MCF 10A (cell line): ENCODE measurements around the gene HOTAIR. TPM values are rescaled to one million over a fixed set of nuclear protein-coding genes. Genes with fewer than 3 reads are reported as not detected.

ENCODE experiments used
- BruUV-seq: library from RNA; stranded (reverse); fragments of 400-500 nt; replicated peaks from 2 replicates; lab custom pipeline; 2021; lab: Mats Ljungman, UMichigan
- CTCF ChIA-PET: fragments of 300-600 bp; sonication (Branson Sonifier 250); formaldehyde crosslinking; extraction: SDS; loops from one replicate; lab custom pipeline; 2021; ENCODE audit warnings: antibody characterized with exemption, inconsistent platforms; lab: Yijun Ruan, JAX
- POLR2A ChIA-PET: fragments of 300-600, 350-650 bp; sonication (Branson Sonifier 250); formaldehyde crosslinking; extraction: SDS; loops from one replicate; lab custom pipeline; 2020; ENCODE audit warnings: antibody characterized with exemption, inconsistent platforms; lab: Yijun Ruan, JAX
- DNase-seq: peaks from one replicate; pipeline ENCODE4 v3.0.0-alpha.2; 2018; ENCODE audit not compliant: unreplicated experiment
- H3K27ac Mint-ChIP-seq: one replicate; pipeline ENCODE4 v1.8.0; 2022; ENCODE audit warnings: mild to moderate bottlenecking, low read depth, mixed read lengths; ENCODE audit not compliant: unreplicated experiment
- H3K27me3 Mint-ChIP-seq: one replicate; pipeline ENCODE4 v1.8.0; 2022; ENCODE audit warnings: mixed read lengths; ENCODE audit not compliant: insufficient read depth, unreplicated experiment
- H3K36me3 Mint-ChIP-seq: one replicate; pipeline ENCODE4 v1.8.0; 2022; ENCODE audit warnings: mild to moderate bottlenecking, moderate library complexity, mixed read lengths; ENCODE audit not compliant: insufficient read depth, unreplicated experiment
- H3K4me1 Mint-ChIP-seq: one replicate; pipeline ENCODE4 v1.8.0; 2022; ENCODE audit warnings: mixed read lengths; ENCODE audit not compliant: insufficient read depth, unreplicated experiment
- H3K4me3 Mint-ChIP-seq: one replicate; pipeline ENCODE4 v1.8.0; 2022; ENCODE audit warnings: mild to moderate bottlenecking, moderate library complexity, mixed read lengths; ENCODE audit not compliant: unreplicated experiment
- H3K9me3 Mint-ChIP-seq: one replicate; pipeline ENCODE4 v1.8.0; 2022; ENCODE audit warnings: mixed read lengths; ENCODE audit not compliant: unreplicated experiment
- CTCF ChIP-seq: fragments of 200-600 bp; IDR thresholded peaks from one replicate; pipeline ENCODE4 v1.8.0; 2022; ENCODE audit warnings: antibody characterized with exemption, mild to moderate bottlenecking; ENCODE audit not compliant: unreplicated experiment
- intact Hi-C: fragments of 100-400 bp; cut with micrococcal nuclease; formaldehyde crosslinking; loops from 2 replicates; pipeline ENCODE4 v1.14.1; 2022
- total RNA-seq: library from RNA; stranded (reverse); gene quantifications from 2 replicates; pipeline ENCODE4 v1.2.3, GENCODE V29; 2022

The HOTAIR gene
- total RNA-seq, 1 experiment from 2014 or later = 2.0 TPM

DNA sequence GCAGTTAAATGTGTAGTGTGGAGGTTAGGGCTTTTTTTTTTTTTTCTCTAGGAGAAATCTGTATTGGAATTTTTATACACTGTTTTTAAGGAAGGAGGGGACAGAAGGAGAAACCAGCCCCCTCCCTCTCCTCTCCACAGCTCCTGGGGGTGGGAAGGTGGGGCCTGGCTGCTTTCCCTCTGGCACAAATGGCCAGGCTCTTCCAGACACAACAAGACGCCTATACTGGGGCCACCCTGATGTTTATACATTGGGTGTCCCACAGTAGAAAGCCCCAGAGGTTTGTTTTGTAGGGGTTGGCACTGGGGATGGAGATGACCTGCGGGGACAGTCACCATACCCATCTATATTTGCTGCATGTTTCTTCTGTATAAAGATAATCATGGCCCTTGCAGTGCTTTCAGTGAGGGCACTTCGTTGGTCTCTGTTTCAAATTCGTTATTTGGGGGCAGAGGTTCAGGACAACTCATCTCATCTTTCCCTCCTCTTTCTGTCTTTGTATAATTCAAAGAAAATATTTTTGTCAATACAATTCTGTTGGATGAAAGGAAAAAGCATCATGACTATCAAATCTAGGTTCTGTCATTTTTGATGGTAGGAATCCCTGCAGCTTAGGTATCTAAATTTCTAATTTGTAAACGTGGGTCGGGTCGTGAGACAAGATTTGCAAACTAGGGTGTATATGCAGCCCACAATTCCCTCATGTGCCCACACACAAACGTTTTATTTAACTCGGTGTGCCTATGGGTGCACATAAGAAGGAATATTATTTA, 2.3 kb upstream of the HOTAIR start:
- ChIA-PET POLR2A (interaction anchor here (0.9 kb wide), 1 partner anchor 23 kb away, joined by 4 read pairs; no protein-coding TSS in a partner anchor), CTCF (interaction anchor here (2.5 kb wide), 1 partner anchor 12 kb away, joined by 11 read pairs; no protein-coding TSS in a partner anchor)
- Mint-ChIP-seq H3K27me3 (no peaks in the 10 kb centered on the region), H3K4me1 (peaks cover 15% of the 10 kb centered on the region), H3K9me3 (no peaks in the 10 kb centered on the region), H3K27ac (no peak overlapping the region), H3K36me3 (no peaks in the 10 kb centered on the region), H3K4me3 (no peak overlapping the region)
- no peak for DNase-seq
- intact Hi-C loops = no loop called here
- TF ChIP-seq CTCF = no peak
- BruUV-seq = no TSS peak

DNA sequence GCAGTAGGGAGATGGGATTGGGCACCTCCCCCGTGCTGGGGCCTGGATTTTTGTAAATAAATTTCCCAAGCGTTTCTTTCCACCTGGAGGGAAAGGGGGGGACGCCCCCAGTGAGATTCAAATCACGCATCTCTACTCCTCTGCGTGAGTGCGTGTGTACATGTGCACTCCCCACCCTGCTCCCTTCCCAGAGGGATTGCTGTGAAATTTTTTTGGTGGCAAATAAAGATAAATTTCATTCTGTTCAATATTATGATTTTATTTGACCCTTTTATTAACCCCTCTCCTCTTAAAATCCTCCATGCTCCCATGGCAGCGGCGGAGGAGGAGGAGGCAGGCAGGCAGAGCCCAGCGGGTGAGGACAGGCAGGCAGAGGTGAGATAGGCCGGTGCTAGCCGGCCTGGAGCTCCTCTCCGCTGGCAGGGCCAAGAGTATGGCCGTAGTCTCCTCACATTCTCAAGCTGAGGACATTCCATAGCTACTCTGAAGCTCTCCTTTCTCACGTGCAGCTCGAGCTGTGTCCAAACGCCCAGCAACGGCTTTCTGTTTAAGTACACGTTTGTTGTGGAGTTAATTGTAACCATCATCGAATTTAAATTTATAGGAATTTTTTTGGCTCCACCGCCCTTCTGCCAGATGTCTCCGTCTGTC, 1.5 kb upstream of the HOTAIR start:
- Mint-ChIP-seq H3K36me3 (no peaks in the 10 kb centered on the region), H3K27ac (no peak overlapping the region), H3K9me3 (no peaks in the 10 kb centered on the region), H3K27me3 (no peaks in the 10 kb centered on the region), H3K4me3 (peak overlapping the region; percentile 39), H3K4me1 (peaks cover 19% of the 10 kb centered on the region)
- no peak for TF ChIP-seq CTCF
- ChIA-PET CTCF (interaction anchor here (0.6 to 2.5 kb wide), 2 partner anchors 12 to 158 kb away, joined by 3 to 11 read pairs; no protein-coding TSS in a partner anchor), POLR2A (interaction anchor here (1.1 kb wide), 1 partner anchor 9 kb away, joined by 3 read pairs; the partner anchor contains the start of gene HOXC10)
- no peak for DNase-seq
- BruUV-seq = no TSS peak
- intact Hi-C loops = no loop called here

DNA sequence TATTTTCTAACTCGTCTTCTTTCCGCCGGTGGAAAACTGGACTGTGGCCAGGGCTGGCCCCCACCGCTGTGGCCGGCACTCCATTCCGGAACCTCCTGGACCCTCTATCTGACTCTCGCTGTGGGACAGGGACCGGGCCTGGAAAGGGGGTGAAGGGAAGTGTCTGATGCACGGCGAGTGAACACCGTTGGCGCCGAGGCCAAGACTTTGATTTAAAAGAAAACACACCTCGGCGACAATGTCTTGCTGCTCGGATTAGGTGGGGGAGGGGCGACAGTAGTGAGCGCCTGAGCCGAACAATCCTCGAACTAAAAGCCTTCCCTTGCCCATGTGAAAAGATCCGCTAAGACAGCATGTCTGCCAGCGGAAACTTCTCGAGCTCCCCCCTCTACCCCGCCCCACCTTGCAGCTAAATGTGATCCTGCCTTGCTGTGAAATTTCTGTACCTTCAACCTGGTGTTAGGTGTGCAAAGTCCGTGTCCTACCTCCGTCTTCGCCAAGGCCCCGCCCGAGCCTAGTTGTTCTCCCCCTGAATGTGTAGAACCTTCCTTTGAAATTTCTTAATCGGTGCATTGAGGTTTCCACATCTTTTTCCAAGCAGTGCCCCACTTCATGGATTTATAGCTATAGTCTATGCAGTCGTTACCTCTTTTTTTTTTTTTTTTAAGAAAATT, 862 bp upstream of the HOTAIR start:
- intact Hi-C loops = no loop called here
- ChIA-PET POLR2A (interaction anchor here (1.1 kb wide), 1 partner anchor 9 kb away, joined by 3 read pairs; the partner anchor contains the start of gene HOXC10), CTCF (interaction anchor here (0.6 to 2.5 kb wide), 2 partner anchors 13 to 157 kb away, joined by 3 to 11 read pairs; no protein-coding TSS in a partner anchor)
- Mint-ChIP-seq H3K27ac (no peak overlapping the region), H3K27me3 (no peaks in the 10 kb centered on the region), H3K4me3 (peak overlapping the region; percentile 39), H3K4me1 (peaks cover 19% of the 10 kb centered on the region), H3K9me3 (no peaks in the 10 kb centered on the region), H3K36me3 (no peaks in the 10 kb centered on the region)
- TSS peak; percentile 39 for BruUV-seq
- DNase-seq = no peak
- no peak for TF ChIP-seq CTCF
